ENCODE measurements around the gene WDR20.
"Not testable (repeated sequence)": the region's sequence is repeated elsewhere in the genome, so short reads cannot be mapped to it uniquely, and the experiment has no call there.

WDR20 gene

GRCh38 chr14:102134021-102134420 is 5.7 kb upstream of the WDR20 start:
- DNase-seq = not testable (repeated sequence)

GRCh38 chr14:102134719-102135118 is 5.0 kb upstream of the WDR20 start:
- DNase-seq = not testable (repeated sequence)

GRCh38 chr14:102135456-102135855 is 4.2 kb upstream of the WDR20 start:
- DNase-seq = not testable (repeated sequence)

- no peak for DNase-seq
Observed at GRCh38 chr14:102138535-102138934, 1.2 kb upstream of the WDR20 start.

GRCh38 chr14:102138961-102139285 is 774 bp upstream of the WDR20 start:
- DNase-seq = peak; percentile 34

- no peak for DNase-seq
Observed at GRCh38 chr14:102140027-102140749, 491 bp downstream of the WDR20 start.

- no peak for DNase-seq
Observed at GRCh38 chr14:102140750-102141145, 1.1 kb downstream of the WDR20 start.

- no peak for DNase-seq
Observed at GRCh38 chr14:102141797-102142196, 2.1 kb downstream of the WDR20 start.

GRCh38 chr14:102144914-102145313 is 5.2 kb downstream of the WDR20 start:
- no peak for DNase-seq

- no peak for DNase-seq
Observed at GRCh38 chr14:102145395-102145794, 5.7 kb downstream of the WDR20 start.

GRCh38 chr14:102146423-102146822 is 6.7 kb downstream of the WDR20 start:
- no peak for DNase-seq

GRCh38 chr14:102150083-102150482 is 10.4 kb downstream of the WDR20 start:
- DNase-seq = no peak

- no peak for DNase-seq
Observed at GRCh38 chr14:102150744-102151143, 11.0 kb downstream of the WDR20 start.

- not testable (repeated sequence) for DNase-seq
Observed at GRCh38 chr14:102151411-102151810, 11.7 kb downstream of the WDR20 start.

GRCh38 chr14:102154121-102154520 is 14.4 kb downstream of the WDR20 start:
- no peak for DNase-seq

- DNase-seq = no peak
Observed at GRCh38 chr14:102154821-102155549, 15.3 kb downstream of the WDR20 start.

GRCh38 chr14:102157346-102157745 is 17.6 kb downstream of the WDR20 start:
- no peak for DNase-seq

- DNase-seq = no peak
Observed at GRCh38 chr14:102158797-102159196, 19.1 kb downstream of the WDR20 start.

GRCh38 chr14:102159841-102160240 is 20.1 kb downstream of the WDR20 start:
- DNase-seq = no peak

GRCh38 chr14:102162487-102162886 is 22.8 kb downstream of the WDR20 start:
- DNase-seq = no peak

GRCh38 chr14:102164241-102164641 is 24.5 kb downstream of the WDR20 start:
- DNase-seq = no peak

GRCh38 chr14:102164965-102165364 is 25.3 kb downstream of the WDR20 start:
- no peak for DNase-seq

- no peak for DNase-seq
Observed at GRCh38 chr14:102170061-102170460, 30.4 kb downstream of the WDR20 start.

GRCh38 chr14:102171173-102172020 is 31.7 kb downstream of the WDR20 start:
- no peak for DNase-seq

Measured in NCI-H1092 treated with DMSO at 0.1 percent for 48 hours (cell line).